ENCODE results near the gene TLE6. TPM values are rescaled to one million over a fixed set of nuclear protein-coding genes. Genes with fewer than 3 reads are reported as not detected.

The TLE6 gene
- total and polyA plus RNA-seq, 2 of the 13 experiments (the other 11 are each of a cell fraction or from before 2014, with no cell fraction given), result 0.24 to 5.5 TPM

DNA sequence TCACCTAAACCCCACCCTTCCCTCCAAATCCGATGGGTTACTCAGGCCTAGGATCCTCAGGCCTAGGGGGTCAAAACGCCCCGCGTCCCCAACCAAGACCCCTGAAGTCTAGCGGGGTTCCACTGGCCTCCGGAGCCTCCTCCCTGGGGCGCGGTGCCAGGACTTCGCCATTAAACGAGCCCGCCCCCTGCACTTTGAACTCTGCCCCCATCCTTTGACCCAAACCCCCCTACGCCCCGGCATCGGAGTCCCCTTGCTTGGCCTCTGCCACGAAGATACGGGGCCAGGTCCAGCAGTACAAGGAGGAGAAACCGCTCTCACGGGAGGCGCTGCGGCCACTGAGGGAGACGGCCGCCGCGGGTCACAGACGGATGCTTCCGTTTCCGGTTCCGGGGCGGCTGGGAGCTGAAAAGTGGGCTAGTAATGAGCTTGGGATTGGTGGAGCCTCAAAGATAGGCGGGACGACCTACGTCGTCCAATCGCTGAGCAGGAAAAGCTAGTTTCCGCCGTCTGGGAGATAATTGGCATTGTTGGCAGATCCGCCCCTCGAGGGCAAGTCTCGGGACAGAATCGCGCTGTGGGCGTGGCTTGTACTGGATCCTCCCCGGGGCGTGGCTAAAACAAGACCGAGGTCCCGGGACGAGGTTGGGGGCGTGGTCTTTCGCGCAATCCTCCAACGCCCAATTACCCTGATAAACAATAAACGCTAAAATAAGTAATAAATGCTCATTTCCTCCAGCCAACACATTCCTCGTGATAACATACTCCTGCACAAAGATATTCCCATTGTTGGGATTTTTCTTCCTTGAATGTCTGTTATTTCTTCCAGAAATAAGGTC is 26.9 kb upstream of the TLE6 start (continued):
- TF ChIP-seq, protein P1, sequence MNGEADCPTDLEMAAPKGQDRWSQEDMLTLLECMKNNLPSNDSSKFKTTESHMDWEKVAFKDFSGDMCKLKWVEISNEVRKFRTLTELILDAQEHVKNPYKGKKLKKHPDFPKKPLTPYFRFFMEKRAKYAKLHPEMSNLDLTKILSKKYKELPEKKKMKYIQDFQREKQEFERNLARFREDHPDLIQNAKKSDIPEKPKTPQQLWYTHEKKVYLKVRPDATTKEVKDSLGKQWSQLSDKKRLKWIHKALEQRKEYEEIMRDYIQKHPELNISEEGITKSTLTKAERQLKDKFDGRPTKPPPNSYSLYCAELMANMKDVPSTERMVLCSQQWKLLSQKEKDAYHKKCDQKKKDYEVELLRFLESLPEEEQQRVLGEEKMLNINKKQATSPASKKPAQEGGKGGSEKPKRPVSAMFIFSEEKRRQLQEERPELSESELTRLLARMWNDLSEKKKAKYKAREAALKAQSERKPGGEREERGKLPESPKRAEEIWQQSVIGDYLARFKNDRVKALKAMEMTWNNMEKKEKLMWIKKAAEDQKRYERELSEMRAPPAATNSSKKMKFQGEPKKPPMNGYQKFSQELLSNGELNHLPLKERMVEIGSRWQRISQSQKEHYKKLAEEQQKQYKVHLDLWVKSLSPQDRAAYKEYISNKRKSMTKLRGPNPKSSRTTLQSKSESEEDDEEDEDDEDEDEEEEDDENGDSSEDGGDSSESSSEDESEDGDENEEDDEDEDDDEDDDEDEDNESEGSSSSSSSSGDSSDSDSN (CRISPR knock-in tag; IDR thresholded peaks at IDR 0.05), result peak; percentile 43; the same call in 1 of the 2 replicates
- TF ChIP-seq ZNF512 (CRISPR knock-in tag; IDR thresholded peaks at IDR 0.05) (no peak), ZNF563 (CRISPR knock-in tag; IDR thresholded peaks at IDR 0.05) (peak; percentile 62; the same call in 1 of the 2 replicates), NFE2 (CRISPR knock-in tag; IDR thresholded peaks at IDR 0.05) (no peak), ZSCAN21 (CRISPR knock-in tag; IDR thresholded peaks at IDR 0.05; ENCODE audit: borderline replicate concordance) (no peak), DRAP1 (CRISPR knock-in tag; IDR thresholded peaks at IDR 0.05) (peak; percentile 80; the same call in 1 of the 2 replicates), RERE (CRISPR knock-in tag; IDR thresholded peaks at IDR 0.05; ENCODE audit: low read depth) (no peak), ZNF790 (CRISPR knock-in tag; IDR thresholded peaks at IDR 0.05; ENCODE audit: borderline replicate concordance) (no peak), ZSCAN12 (CRISPR knock-in tag; IDR thresholded peaks at IDR 0.05) (no peak), DR1 (CRISPR knock-in tag; IDR thresholded peaks at IDR 0.05) (peak; percentile 84), ZNF33A (CRISPR knock-in tag; IDR thresholded peaks at IDR 0.05; ENCODE audit: borderline replicate concordance) (no peak; the same call in 1 of the 2 replicates)
- TF ChIP-seq, protein P2, sequence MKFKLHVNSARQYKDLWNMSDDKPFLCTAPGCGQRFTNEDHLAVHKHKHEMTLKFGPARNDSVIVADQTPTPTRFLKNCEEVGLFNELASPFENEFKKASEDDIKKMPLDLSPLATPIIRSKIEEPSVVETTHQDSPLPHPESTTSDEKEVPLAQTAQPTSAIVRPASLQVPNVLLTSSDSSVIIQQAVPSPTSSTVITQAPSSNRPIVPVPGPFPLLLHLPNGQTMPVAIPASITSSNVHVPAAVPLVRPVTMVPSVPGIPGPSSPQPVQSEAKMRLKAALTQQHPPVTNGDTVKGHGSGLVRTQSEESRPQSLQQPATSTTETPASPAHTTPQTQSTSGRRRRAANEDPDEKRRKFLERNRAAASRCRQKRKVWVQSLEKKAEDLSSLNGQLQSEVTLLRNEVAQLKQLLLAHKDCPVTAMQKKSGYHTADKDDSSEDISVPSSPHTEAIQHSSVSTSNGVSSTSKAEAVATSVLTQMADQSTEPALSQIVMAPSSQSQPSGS (CRISPR knock-in tag; IDR thresholded peaks at IDR 0.05), result no peak; the same call in 1 of the 2 replicates

Data from HepG2 (cell line).